HG03520 (cell line): Measurements from ENCODE around the gene PAX3.

ENCODE experiments used
- ATAC-seq: cut with Tn5 transposase; IDR thresholded peaks from one replicate; pipeline ENCODE4 v1.9.1; 2021; ENCODE audit warnings: mild to moderate bottlenecking, moderate library complexity; ENCODE audit not compliant: unreplicated experiment

Gene PAX3

GRCh38 chr2:222271854-222272253 is 26.9 kb downstream of the PAX3 start:
- no peak for ATAC-seq

GRCh38 chr2:222270396-222270795 is 28.4 kb downstream of the PAX3 start:
- no peak for ATAC-seq

- no peak for ATAC-seq
Measured at GRCh38 chr2:222269132-222269531, 29.7 kb downstream of the PAX3 start.

- ATAC-seq: no peak
Measured at GRCh38 chr2:222268311-222268990, 30.3 kb downstream of the PAX3 start.

- no peak for ATAC-seq
Measured at GRCh38 chr2:222264791-222265320, 33.9 kb downstream of the PAX3 start.

GRCh38 chr2:222261504-222261903 is 37.3 kb downstream of the PAX3 start:
- no peak for ATAC-seq

- no peak for ATAC-seq
Measured at GRCh38 chr2:222257645-222258044, 41.2 kb downstream of the PAX3 start.

GRCh38 chr2:222256250-222256649 is 42.5 kb downstream of the PAX3 start:
- no peak for ATAC-seq

- ATAC-seq: no peak
Measured at GRCh38 chr2:222255090-222255489, 43.7 kb downstream of the PAX3 start.

GRCh38 chr2:222250313-222250712 is 48.5 kb downstream of the PAX3 start:
- no peak for ATAC-seq

GRCh38 chr2:222249444-222249843 is 49.4 kb downstream of the PAX3 start:
- ATAC-seq: no peak

GRCh38 chr2:222248818-222249217 is 50.0 kb downstream of the PAX3 start:
- no peak for ATAC-seq

GRCh38 chr2:222248256-222248655 is 50.5 kb downstream of the PAX3 start:
- ATAC-seq: no peak

- ATAC-seq: peak; percentile 85
Measured at GRCh38 chr2:222242532-222242931, 56.3 kb downstream of the PAX3 start.

GRCh38 chr2:222241128-222241870 is 57.5 kb downstream of the PAX3 start:
- ATAC-seq: no peak

- ATAC-seq: no peak
Measured at GRCh38 chr2:222240676-222241049, 58.1 kb downstream of the PAX3 start.

GRCh38 chr2:222239945-222240675 is 58.7 kb downstream of the PAX3 start:
- ATAC-seq: no peak

- ATAC-seq: no peak
Measured at GRCh38 chr2:222239091-222239490, 59.7 kb downstream of the PAX3 start.

- no peak for ATAC-seq
Measured at GRCh38 chr2:222238072-222238471, 60.7 kb downstream of the PAX3 start.

GRCh38 chr2:222232839-222233238 is 66.0 kb downstream of the PAX3 start:
- ATAC-seq: no peak

GRCh38 chr2:222232372-222232771 is 66.4 kb downstream of the PAX3 start:
- ATAC-seq: no peak

- no peak for ATAC-seq
Measured at GRCh38 chr2:222228054-222228453, 70.7 kb downstream of the PAX3 start.
